Hindlimb muscle (tissue), 1 donor: ENCODE measurements around the gene GALNT9. TPM values are rescaled to one million over a fixed set of nuclear protein-coding genes. Genes with fewer than 3 reads are reported as not detected.
A peak's percentile ranks its signal among the peaks of the same experiment; 100 is the strongest.
"Not testable (repeated sequence)": the region's sequence is repeated elsewhere in the genome, so short reads cannot be mapped to it uniquely, and the experiment has no call there.

Experiments used
- DNase-seq: peaks from one replicate; pipeline ENCODE4 v3.0.0-alpha.2; 2013
- polyA plus RNA-seq: library from polyadenylated mRNA; unstranded; fragments of 120-200 nt; gene quantifications from one replicate; pipeline ENCODE4 v1.2.1, GENCODE V29; 2013; ENCODE audit not compliant: insufficient read length

Gene GALNT9
- polyA plus RNA-seq, 1 donor: 1.5 TPM

- DNase-seq: not testable (repeated sequence)
Observed at GRCh38 chr12:132195242-132195641, 134.1 kb downstream of the GALNT9 start.

- DNase-seq: no peak
Observed at GRCh38 chr12:132194556-132194955, 134.8 kb downstream of the GALNT9 start.

GRCh38 chr12:132194056-132194455, 135.3 kb downstream of the GALNT9 start:
- DNase-seq: no peak

GRCh38 chr12:132191715-132192553, 137.5 kb downstream of the GALNT9 start:
- DNase-seq: no peak

- DNase-seq: no peak
Observed at GRCh38 chr12:132190834-132191500, 138.4 kb downstream of the GALNT9 start.

- no peak for DNase-seq
Observed at GRCh38 chr12:132190012-132190755, 139.2 kb downstream of the GALNT9 start.

GRCh38 chr12:132189378-132190011, 139.9 kb downstream of the GALNT9 start:
- DNase-seq: peak; percentile 69

GRCh38 chr12:132188916-132189325, 140.5 kb downstream of the GALNT9 start:
- no peak for DNase-seq

- DNase-seq: no peak
Observed at GRCh38 chr12:132188451-132188901, 140.9 kb downstream of the GALNT9 start.

GRCh38 chr12:132187646-132188450, 141.5 kb downstream of the GALNT9 start:
- no peak for DNase-seq

- no peak for DNase-seq
Observed at GRCh38 chr12:132186857-132187620, 142.3 kb downstream of the GALNT9 start.

GRCh38 chr12:132186208-132186856, 143.1 kb downstream of the GALNT9 start:
- no peak for DNase-seq

- no peak for DNase-seq
Observed at GRCh38 chr12:132185705-132186104, 143.7 kb downstream of the GALNT9 start.

- DNase-seq: no peak
Observed at GRCh38 chr12:132182711-132183365, 146.6 kb downstream of the GALNT9 start.

- no peak for DNase-seq
Observed at GRCh38 chr12:132182206-132182710, 147.1 kb downstream of the GALNT9 start.

- no peak for DNase-seq
Observed at GRCh38 chr12:132181570-132182200, 147.7 kb downstream of the GALNT9 start.

- no peak for DNase-seq
Observed at GRCh38 chr12:132180648-132181546, 148.5 kb downstream of the GALNT9 start.
